BJ (cell line): ENCODE data around the gene C16orf89. TPM values are rescaled to one million over a fixed set of nuclear protein-coding genes. Genes with fewer than 3 reads are reported as not detected.

Experiments used
- CTCF ChIA-PET: fragments of 350-600 bp; formaldehyde crosslinking; extraction: SDS; loops from one replicate; lab custom pipeline; 2021; ENCODE audit warnings: antibody characterized with exemption, inconsistent platforms; lab: Yijun Ruan, JAX
- POLR2A ChIA-PET: fragments of 300-600 bp; sonication (Branson Sonifier 250); formaldehyde crosslinking; extraction: SDS; loops from one replicate; lab custom pipeline; 2021; ENCODE audit warnings: antibody characterized with exemption; lab: Charles Lee
- DNase-seq: peaks from one replicate; pipeline ENCODE4 v3.0.0-alpha.2; 2011; ENCODE audit warnings: low read depth
- H3K27me3 ChIP-seq: 2 replicates; pipeline ENCODE4 v1.6.0; 2011; ENCODE audit warnings: low read length; ENCODE audit not compliant: control insufficient read depth, insufficient read depth
- H3K36me3 ChIP-seq: 2 replicates; pipeline ENCODE4 v1.5.1; 2011; ENCODE audit warnings: low read length; ENCODE audit not compliant: control insufficient read depth, insufficient read depth
- H3K4me3 ChIP-seq: 2 replicates; pipeline ENCODE4 v1.5.1; 2011; ENCODE audit warnings: low read depth, mild to moderate bottlenecking, control low read depth, low read length
- CTCF ChIP-seq: IDR thresholded peaks from 2 replicates; pipeline ENCODE4 v1.5.1; 2011; ENCODE audit warnings: low read depth, mild to moderate bottlenecking, control low read depth, inconsistent platforms, low read length, moderate library complexity; ENCODE audit not compliant: insufficient read depth
- polyA plus RNA-seq: library from polyadenylated mRNA; depleted of rRNA; stranded (reverse); fragments of >200 nt; gene quantifications from 2 replicates; pipeline ENCODE4 v1.2.3, GENCODE V29; 2011

Gene C16orf89
- polyA plus RNA-seq, 1 experiment: not detected

GRCh38 chr16:5033256-5034166 is 32.2 kb downstream of the C16orf89 start, which contains the start of gene NAGPA:
TSS of gene NAGPA (minus strand) at chr16:5033935. CDS start at chr16:5033914, 21 bp downstream.
- POLR2A ChIA-PET: interaction anchor here (0.5 to 0.7 kb wide), 3 partner anchors 27 to 75 kb away, joined by 3 to 12 read pairs (median 4); partner anchors contain the start of gene SEC14L5
- Histone ChIP-seq H3K36me3 (0 out of 2 replicates have a peak, but pooled peaks cover 2% of the 10 kb centered on the region), H3K4me3 (peak within 1 kb of the TSS; percentile 80), H3K27me3 (no peaks in the 10 kb centered on the region)
- CTCF ChIA-PET: interaction anchor here (0.7 to 1.7 kb wide), 3 partner anchors 9 to 14 kb away, joined by 3 to 4 read pairs (median 4); no protein-coding TSS in a partner anchor
- no peak for TF ChIP-seq CTCF
- peak; percentile 16 for DNase-seq

GRCh38 chr16:5032748-5033167 is 33.0 kb downstream of the C16orf89 start:
- ChIA-PET CTCF (interaction anchor here (1.7 kb wide), 1 partner anchor 9 kb away, joined by 4 read pairs; no protein-coding TSS in a partner anchor), POLR2A (no interaction called here)
- Histone ChIP-seq H3K27me3 (no peaks in the 10 kb centered on the region), H3K4me3 (peak overlapping the region; percentile 80), H3K36me3 (peaks cover 2% of the 10 kb centered on the region)
- no peak for DNase-seq
- TF ChIP-seq CTCF: no peak

- POLR2A ChIA-PET: no interaction called here
Measured at GRCh38 chr16:5031601-5032000, 34.2 kb downstream of the C16orf89 start.

GRCh38 chr16:5030251-5030870 is 35.4 kb downstream of the C16orf89 start:
- POLR2A ChIA-PET: no interaction called here

More at GRCh38 chr16:5031601-5032000, 34.2 kb downstream of the C16orf89 start:
- TF ChIP-seq CTCF: no peak
- Histone ChIP-seq H3K36me3 (peaks cover 2% of the 10 kb centered on the region), H3K27me3 (no peaks in the 10 kb centered on the region), H3K4me3 (no peak overlapping the region)
- DNase-seq: no peak
- CTCF ChIA-PET: interaction anchor here (1.7 kb wide), 1 partner anchor 11 kb away, joined by 4 read pairs; no protein-coding TSS in a partner anchor

More at GRCh38 chr16:5030251-5030870, 35.4 kb downstream of the C16orf89 start:
- TF ChIP-seq CTCF: no peak
- Histone ChIP-seq H3K36me3 (peaks cover 2% of the 10 kb centered on the region), H3K27me3 (no peaks in the 10 kb centered on the region), H3K4me3 (no peak overlapping the region)
- no peak for DNase-seq
- CTCF ChIA-PET: interaction anchor here (0.6 kb wide), 1 partner anchor 267 kb away, joined by 4 read pairs; no protein-coding TSS in a partner anchor
